Brain microvascular endothelial cell (primary cell): ENCODE data around the gene FYN.

Experiments used
- DNase-seq: peaks from one replicate; pipeline ENCODE4 v3.0.0-alpha.2; 2020
- H3K27ac ChIP-seq: fragments of 250-450 bp; sonication (Bioruptor Pico); 2 replicates; pipeline ENCODE4 v1.5.1; 2020; ENCODE audit warnings: mild to moderate bottlenecking, moderate library complexity
- H3K27me3 ChIP-seq: fragments of 250-450 bp; sonication (Bioruptor Pico); replicated peaks from 2 replicates; pipeline ENCODE4 v1.5.1; 2020; ENCODE audit warnings: mild to moderate bottlenecking
- H3K36me3 ChIP-seq: fragments of 250-450 bp; sonication (Bioruptor Pico); replicated peaks from 2 replicates; pipeline ENCODE4 v1.5.1; 2020; ENCODE audit warnings: mild to moderate bottlenecking
- H3K4me3 ChIP-seq: 2 replicates; pipeline ENCODE4 v1.5.1; 2011; ENCODE audit warnings: low read depth, mild to moderate bottlenecking, control low read depth, low read length, moderate library complexity
- CTCF ChIP-seq: IDR thresholded peaks from 2 replicates; pipeline ENCODE4 v1.5.1; 2011; ENCODE audit warnings: low read depth, mild to moderate bottlenecking, moderate library complexity, low read length, control low read depth, inconsistent platforms; ENCODE audit errors: missing control alignments
- in situ Hi-C: cut with HindIII; loops from 2 replicates; pipeline ENCODE4 v1.10.0; 2017; ENCODE audit warnings: low sequenced_read_pairs, low pct_ligation_motif_present

FYN gene

GRCh38 chr6:111623046-111623718 lies 250.1 kb downstream of the FYN start:
- DNase-seq = no peak
- Histone ChIP-seq H3K27me3 (no peaks in the 10 kb centered on the region), H3K36me3 (no peaks in the 10 kb centered on the region), H3K4me3 (no peak overlapping the region), H3K27ac (no peak overlapping the region)
- in situ Hi-C loops = no loop called here
- TF ChIP-seq CTCF = no peak

DNA sequence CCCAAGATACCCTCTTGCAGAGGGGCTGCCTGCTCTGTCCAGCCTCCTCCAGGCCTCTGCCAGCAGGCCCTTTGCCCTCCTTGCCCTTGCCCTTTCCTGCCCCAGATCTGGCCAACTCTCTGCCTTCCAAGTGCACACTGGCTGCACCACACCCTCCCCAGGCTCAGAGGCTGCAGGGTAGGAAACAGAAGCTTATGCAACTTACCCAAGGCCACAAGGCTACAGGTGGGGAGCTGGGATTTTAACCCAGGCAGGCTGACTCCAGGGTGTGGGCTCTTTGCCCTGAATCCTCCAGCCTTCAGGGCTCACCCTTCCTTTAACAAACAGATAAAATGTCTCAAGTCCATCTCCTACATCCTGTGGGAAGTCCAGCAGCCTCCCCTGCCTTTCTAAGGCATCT lies 253.1 kb downstream of the FYN start:
- Histone ChIP-seq H3K27ac (no peak overlapping the region), H3K4me3 (no peak overlapping the region), H3K36me3 (no peaks in the 10 kb centered on the region), H3K27me3 (no peaks in the 10 kb centered on the region)
- no peak for TF ChIP-seq CTCF
- no peak for DNase-seq
- in situ Hi-C loops = no loop called here

- no peak overlapping the region for H3K4me3 ChIP-seq
- H3K27me3 ChIP-seq = no peaks in the 10 kb centered on the region
- no peak for TF ChIP-seq CTCF
- no peak for DNase-seq
- H3K36me3 ChIP-seq = no peaks in the 10 kb centered on the region
- H3K27ac ChIP-seq = no peak overlapping the region
- in situ Hi-C loops = no loop called here
Observed at GRCh38 chr6:111618407-111618806, 254.8 kb downstream of the FYN start.

DNA sequence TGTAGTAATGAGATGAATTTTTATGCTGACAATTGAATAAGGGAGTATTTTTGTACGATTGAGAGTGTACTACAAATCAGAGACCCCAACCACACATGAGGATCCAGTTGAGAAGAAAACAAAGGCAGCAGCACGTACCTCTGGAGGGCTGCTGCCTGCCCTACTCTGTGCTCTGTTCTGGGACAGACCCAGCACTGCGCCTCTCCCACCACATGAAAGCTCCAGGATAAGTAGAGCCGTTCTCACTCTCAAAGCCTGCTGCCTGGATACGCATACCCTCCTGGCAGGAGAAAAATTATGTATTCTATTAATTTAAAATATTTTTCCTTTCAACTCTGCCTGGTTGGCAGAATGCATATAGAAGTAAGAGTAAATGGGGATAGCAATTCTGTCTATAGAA lies 256.1 kb downstream of the FYN start:
- no peak overlapping the region for H3K4me3 ChIP-seq
- H3K27me3 ChIP-seq = no peaks in the 10 kb centered on the region
- in situ Hi-C loops = no loop called here
- no peak for TF ChIP-seq CTCF
- H3K36me3 ChIP-seq = no peaks in the 10 kb centered on the region
- no peak for DNase-seq
- H3K27ac ChIP-seq = no peak overlapping the region

GRCh38 chr6:111615916-111616612 lies 257.2 kb downstream of the FYN start:
- DNase-seq = no peak
- no peaks in the 10 kb centered on the region for H3K36me3 ChIP-seq
- in situ Hi-C loops = no loop called here
- H3K27me3 ChIP-seq = no peaks in the 10 kb centered on the region
- no peak overlapping the region for H3K4me3 ChIP-seq
- TF ChIP-seq CTCF = no peak
- H3K27ac ChIP-seq = no peak overlapping the region
